ENCODE measurements around the gene EXOC6B.

EXOC6B gene

GRCh38 chr2:72176281-72176680 is 649.6 kb downstream of the EXOC6B start:
- Histone ChIP-seq H3K9me3 (ENCODE audit: control insufficient read depth in 2 of 2, low read length in 2 of 2) (no peaks in the 10 kb centered on the region), H3K9ac (ENCODE audit: low read length in 2 of 2) (no peak overlapping the region), H3K27ac (ENCODE audit: low read length) (no peak overlapping the region), H3K4me3 (ENCODE audit: low read length in 2 of 2) (no peak overlapping the region), H3K36me3 (ENCODE audit: control insufficient read depth in 2 of 2, insufficient read depth in 2 of 2, low read length in 2 of 2) (peaks cover 15 to 24% of the 10 kb centered on the region in 2 donors), H3K27me3 (ENCODE audit: control insufficient read depth in 1 of 2, insufficient read depth in 2 of 2, low read length in 2 of 2) (no peaks in the 10 kb centered on the region), H3K4me1 (ENCODE audit: control insufficient read depth, insufficient read depth, low read length) (no peaks in the 10 kb centered on the region)

- H3K36me3 ChIP-seq (ENCODE audit: control insufficient read depth in 2 of 2, insufficient read depth in 2 of 2, low read length in 2 of 2): peaks cover 15 to 24% of the 10 kb centered on the region in 2 donors
- H3K4me3 ChIP-seq (ENCODE audit: low read length in 2 of 2): no peak overlapping the region
- H3K9ac ChIP-seq (ENCODE audit: low read length in 2 of 2): no peak overlapping the region
- H3K9me3 ChIP-seq (ENCODE audit: control insufficient read depth in 2 of 2, low read length in 2 of 2): no peaks in the 10 kb centered on the region
- no peaks in the 10 kb centered on the region for H3K27me3 ChIP-seq (ENCODE audit: control insufficient read depth in 1 of 2, insufficient read depth in 2 of 2, low read length in 2 of 2)
- no peak overlapping the region for H3K27ac ChIP-seq (ENCODE audit: low read length)
- H3K4me1 ChIP-seq (ENCODE audit: control insufficient read depth, insufficient read depth, low read length): no peaks in the 10 kb centered on the region
Measured at GRCh38 chr2:72175636-72176035, 650.2 kb downstream of the EXOC6B start.

GRCh38 chr2:72173640-72174321 is 652.1 kb downstream of the EXOC6B start:
- Histone ChIP-seq H3K9ac (ENCODE audit: low read length in 2 of 2) (no peak overlapping the region), H3K27me3 (ENCODE audit: control insufficient read depth in 1 of 2, insufficient read depth in 2 of 2, low read length in 2 of 2) (no peaks in the 10 kb centered on the region), H3K4me1 (ENCODE audit: control insufficient read depth, insufficient read depth, low read length) (no peaks in the 10 kb centered on the region), H3K4me3 (ENCODE audit: low read length in 2 of 2) (no peak overlapping the region), H3K36me3 (ENCODE audit: control insufficient read depth in 2 of 2, insufficient read depth in 2 of 2, low read length in 2 of 2) (peaks cover 9 to 18% of the 10 kb centered on the region in 2 donors), H3K9me3 (ENCODE audit: control insufficient read depth in 2 of 2, low read length in 2 of 2) (no peaks in the 10 kb centered on the region), H3K27ac (ENCODE audit: low read length) (no peak overlapping the region)

GRCh38 chr2:72172478-72172877 is 653.4 kb downstream of the EXOC6B start:
- Histone ChIP-seq H3K4me1 (ENCODE audit: control insufficient read depth, insufficient read depth, low read length) (no peaks in the 10 kb centered on the region), H3K9me3 (ENCODE audit: control insufficient read depth in 2 of 2, low read length in 2 of 2) (no peaks in the 10 kb centered on the region), H3K27ac (ENCODE audit: low read length) (no peak overlapping the region), H3K9ac (ENCODE audit: low read length in 2 of 2) (no peak overlapping the region), H3K4me3 (ENCODE audit: low read length in 2 of 2) (no peak overlapping the region), H3K27me3 (ENCODE audit: control insufficient read depth in 1 of 2, insufficient read depth in 2 of 2, low read length in 2 of 2) (no peaks in the 10 kb centered on the region), H3K36me3 (ENCODE audit: control insufficient read depth in 2 of 2, insufficient read depth in 2 of 2, low read length in 2 of 2) (peaks cover 4 to 10% of the 10 kb centered on the region in 2 donors)

- Histone ChIP-seq H3K27ac (ENCODE audit: low read length) (no peak overlapping the region), H3K9ac (ENCODE audit: low read length in 2 of 2) (no peak overlapping the region), H3K27me3 (ENCODE audit: control insufficient read depth in 1 of 2, insufficient read depth in 2 of 2, low read length in 2 of 2) (no peaks in the 10 kb centered on the region), H3K4me1 (ENCODE audit: control insufficient read depth, insufficient read depth, low read length) (no peaks in the 10 kb centered on the region), H3K4me3 (ENCODE audit: low read length in 2 of 2) (no peak overlapping the region), H3K9me3 (ENCODE audit: control insufficient read depth in 2 of 2, low read length in 2 of 2) (no peaks in the 10 kb centered on the region), H3K36me3 (ENCODE audit: control insufficient read depth in 2 of 2, insufficient read depth in 2 of 2, low read length in 2 of 2) (no peaks in the 10 kb centered on the region)
Measured at GRCh38 chr2:72166279-72166678, 659.6 kb downstream of the EXOC6B start.

- Histone ChIP-seq H3K27me3 (ENCODE audit: control insufficient read depth in 1 of 2, insufficient read depth in 2 of 2, low read length in 2 of 2) (no peaks in the 10 kb centered on the region), H3K9me3 (ENCODE audit: control insufficient read depth in 2 of 2, low read length in 2 of 2) (no peaks in the 10 kb centered on the region), H3K36me3 (ENCODE audit: control insufficient read depth in 2 of 2, insufficient read depth in 2 of 2, low read length in 2 of 2) (no peaks in the 10 kb centered on the region), H3K9ac (ENCODE audit: low read length in 2 of 2) (no peak overlapping the region), H3K4me3 (ENCODE audit: low read length in 2 of 2) (no peak overlapping the region), H3K4me1 (ENCODE audit: control insufficient read depth, insufficient read depth, low read length) (no peaks in the 10 kb centered on the region), H3K27ac (ENCODE audit: low read length) (no peak overlapping the region)
Measured at GRCh38 chr2:72165792-72166191, 660.0 kb downstream of the EXOC6B start.

- Histone ChIP-seq H3K4me3 (ENCODE audit: low read length in 2 of 2) (no peak overlapping the region), H3K27ac (ENCODE audit: low read length) (no peak overlapping the region), H3K4me1 (ENCODE audit: control insufficient read depth, insufficient read depth, low read length) (no peaks in the 10 kb centered on the region), H3K9me3 (ENCODE audit: control insufficient read depth in 2 of 2, low read length in 2 of 2) (no peaks in the 10 kb centered on the region), H3K36me3 (ENCODE audit: control insufficient read depth in 2 of 2, insufficient read depth in 2 of 2, low read length in 2 of 2) (no peaks in the 10 kb centered on the region), H3K9ac (ENCODE audit: low read length in 2 of 2) (no peak overlapping the region), H3K27me3 (ENCODE audit: control insufficient read depth in 1 of 2, insufficient read depth in 2 of 2, low read length in 2 of 2) (peaks cover 14 to 15% of the 10 kb centered on the region in 2 donors)
Measured at GRCh38 chr2:72162574-72162973, 663.3 kb downstream of the EXOC6B start.

DNA sequence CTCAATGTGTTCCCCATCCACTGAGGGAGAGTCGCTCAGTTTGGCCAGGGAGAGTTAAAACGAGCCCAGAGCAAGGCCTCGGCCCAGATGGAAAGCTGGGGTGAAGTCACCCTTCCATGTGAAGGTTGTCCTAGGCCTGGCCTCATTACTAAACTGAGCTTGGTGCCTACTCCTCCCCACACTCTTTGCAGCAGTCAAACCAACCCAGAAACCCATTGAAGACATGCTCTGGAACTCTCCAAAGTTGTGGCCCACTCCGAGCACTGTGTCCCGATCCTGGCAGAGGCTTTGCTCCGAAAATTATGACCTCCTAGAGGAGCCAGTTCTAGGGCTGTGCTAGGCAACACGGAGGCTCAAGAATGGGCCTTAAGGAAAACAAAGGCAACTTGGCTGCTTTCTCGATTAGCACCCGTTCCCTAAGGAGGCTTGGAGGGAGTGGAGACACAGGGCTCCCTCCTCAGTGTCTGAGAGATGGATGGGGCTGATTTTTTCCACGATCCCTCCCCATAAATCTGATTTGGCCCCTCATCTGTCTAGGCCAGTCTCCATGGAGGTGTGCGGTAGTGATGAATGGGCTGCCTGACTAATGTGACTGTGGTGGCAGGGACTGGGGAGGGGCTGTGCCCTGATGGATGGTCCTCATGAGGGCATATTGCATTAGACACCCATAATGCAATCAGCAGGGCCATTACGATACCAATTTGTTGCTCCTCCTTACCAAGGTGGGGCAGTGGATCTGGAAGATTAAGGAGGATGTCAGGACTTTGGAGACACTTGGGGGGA is 666.4 kb downstream of the EXOC6B start:
- Histone ChIP-seq H3K4me1 (ENCODE audit: control insufficient read depth, insufficient read depth, low read length) (no peaks in the 10 kb centered on the region), H3K27me3 (ENCODE audit: control insufficient read depth in 1 of 2, insufficient read depth in 2 of 2, low read length in 2 of 2) (peaks cover 24 to 34% of the 10 kb centered on the region in 2 donors), H3K36me3 (ENCODE audit: control insufficient read depth in 2 of 2, insufficient read depth in 2 of 2, low read length in 2 of 2) (no peaks in the 10 kb centered on the region), H3K9me3 (ENCODE audit: control insufficient read depth in 2 of 2, low read length in 2 of 2) (no peaks in the 10 kb centered on the region), H3K27ac (ENCODE audit: low read length) (no peak overlapping the region), H3K9ac (ENCODE audit: low read length in 2 of 2) (no peak overlapping the region), H3K4me3 (ENCODE audit: low read length in 2 of 2) (no peak overlapping the region)

DNA sequence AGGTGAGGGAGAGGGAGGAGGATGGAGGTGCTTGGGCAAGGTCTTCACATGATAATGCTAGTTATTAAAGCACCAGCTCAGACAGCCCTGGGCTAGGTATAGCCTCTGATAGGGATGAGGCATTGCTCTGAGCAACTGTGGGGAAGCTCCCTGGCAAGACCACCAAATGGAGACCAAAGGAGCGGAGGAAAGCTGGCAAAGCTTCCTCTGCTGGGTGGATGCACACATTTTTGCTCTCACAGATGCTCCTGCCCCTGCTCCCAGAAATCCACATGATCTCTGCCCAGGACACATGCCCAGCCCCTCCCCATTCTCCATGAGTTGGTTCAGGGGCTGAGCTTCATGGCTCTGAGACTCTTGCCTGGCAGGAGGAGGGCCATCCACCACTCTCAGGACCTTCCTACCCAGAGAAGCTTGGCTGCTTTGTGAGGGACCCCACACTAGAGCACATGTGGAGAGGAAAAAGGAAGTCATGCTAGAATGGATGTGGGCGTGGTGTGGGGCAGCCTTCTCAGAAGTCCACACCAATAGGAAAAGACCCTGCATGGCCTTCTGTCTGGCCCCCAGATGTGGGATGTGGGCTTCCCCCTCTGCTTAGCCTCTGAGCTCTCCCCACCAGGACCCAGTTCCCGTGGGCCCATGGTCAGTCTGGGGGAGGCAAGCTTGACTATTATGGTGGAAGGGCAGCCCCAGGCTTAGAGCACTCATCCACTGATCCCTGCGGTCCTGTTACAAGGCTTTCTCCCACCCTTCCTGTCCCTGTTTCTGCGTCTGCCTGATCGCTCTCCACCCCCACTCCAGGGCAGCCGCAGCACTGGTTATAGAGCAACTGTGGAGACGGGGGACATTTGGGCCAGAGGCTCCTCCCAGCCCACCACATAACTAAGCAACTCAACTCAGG is 667.7 kb downstream of the EXOC6B start:
- no peak overlapping the region for H3K9ac ChIP-seq (ENCODE audit: low read length in 2 of 2)
- H3K4me1 ChIP-seq (ENCODE audit: control insufficient read depth, insufficient read depth, low read length): no peaks in the 10 kb centered on the region
- H3K27me3 ChIP-seq (ENCODE audit: control insufficient read depth in 1 of 2, insufficient read depth in 2 of 2, low read length in 2 of 2): peaks cover 26 to 42% of the 10 kb centered on the region in 2 donors
- H3K36me3 ChIP-seq (ENCODE audit: control insufficient read depth in 2 of 2, insufficient read depth in 2 of 2, low read length in 2 of 2): no peaks in the 10 kb centered on the region
- no peak overlapping the region for H3K4me3 ChIP-seq (ENCODE audit: low read length in 2 of 2)
- H3K27ac ChIP-seq (ENCODE audit: low read length): no peak overlapping the region
- no peaks in the 10 kb centered on the region for H3K9me3 ChIP-seq (ENCODE audit: control insufficient read depth in 2 of 2, low read length in 2 of 2)

DNA sequence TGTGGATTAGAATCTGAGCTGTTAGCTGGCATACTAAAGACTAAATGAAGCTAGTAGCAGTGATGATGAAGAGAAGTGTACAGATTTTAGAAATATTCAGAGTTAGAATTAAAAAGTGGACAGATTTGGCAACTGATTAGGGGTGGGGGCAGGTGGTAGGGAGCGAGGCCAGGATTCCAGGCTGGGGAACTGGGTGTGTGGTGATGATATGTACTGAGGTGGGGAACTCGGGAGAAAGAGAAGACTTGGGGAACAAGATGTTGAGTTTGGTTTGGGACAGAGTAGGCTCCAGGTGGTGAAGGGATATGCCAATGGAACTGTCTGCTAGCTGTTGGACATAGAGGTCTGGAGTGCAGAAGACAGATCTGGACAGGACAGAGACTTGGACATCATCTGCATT is 669.0 kb downstream of the EXOC6B start:
- no peak overlapping the region for H3K9ac ChIP-seq (ENCODE audit: low read length in 2 of 2)
- H3K4me3 ChIP-seq (ENCODE audit: low read length in 2 of 2): no peak overlapping the region
- H3K27me3 ChIP-seq (ENCODE audit: control insufficient read depth in 1 of 2, insufficient read depth in 2 of 2, low read length in 2 of 2): peaks cover 28 to 46% of the 10 kb centered on the region in 2 donors
- H3K9me3 ChIP-seq (ENCODE audit: control insufficient read depth in 2 of 2, low read length in 2 of 2): no peaks in the 10 kb centered on the region
- no peak overlapping the region for H3K27ac ChIP-seq (ENCODE audit: low read length)
- H3K36me3 ChIP-seq (ENCODE audit: control insufficient read depth in 2 of 2, insufficient read depth in 2 of 2, low read length in 2 of 2): no peaks in the 10 kb centered on the region
- H3K4me1 ChIP-seq (ENCODE audit: control insufficient read depth, insufficient read depth, low read length): no peaks in the 10 kb centered on the region

Data from stomach smooth muscle (tissue), 2 donors.